OCI-LY1 (cell line): Measurements from ENCODE around the gene PHKG2.

Experiments
- H2AFZ ChIP-seq: fragments of 200-600 bp; sonication (generic), shearing (Covaris generic); 2 replicates; pipeline ENCODE4 v1.6.0; 2014; ENCODE audit warnings: antibody characterized with exemption, mild to moderate bottlenecking, low read length
- H3F3A ChIP-seq: fragments of 200-600 bp; sonication (generic), shearing (Covaris generic); 2 replicates; pipeline ENCODE4 v1.6.0; 2014; ENCODE audit warnings: mild to moderate bottlenecking, antibody characterized with exemption, low read length, moderate library complexity; ENCODE audit not compliant: insufficient read depth
- H3K27ac ChIP-seq: fragments of 200-600 bp; sonication (generic); 2 replicates; pipeline ENCODE4 v1.5.1; 2014; ENCODE audit warnings: low read length, mixed run types, mild to moderate bottlenecking, low read depth; ENCODE audit not compliant: poor library complexity, severe bottlenecking
- H3K27me3 ChIP-seq: fragments of 200-600 bp; sonication (generic); 2 replicates; pipeline ENCODE4 v1.6.0; 2014; ENCODE audit warnings: antibody characterized with exemption, mild to moderate bottlenecking, low read length, moderate library complexity; ENCODE audit not compliant: insufficient read depth
- H3K36me3 ChIP-seq: fragments of 200-600 bp; sonication (generic); 2 replicates; pipeline ENCODE4 v1.6.1; 2014; ENCODE audit warnings: mild to moderate bottlenecking, antibody characterized with exemption, low read length, moderate library complexity, mixed read lengths; ENCODE audit not compliant: insufficient read depth
- H3K4me1 ChIP-seq: fragments of 200-600 bp; sonication (generic); 2 replicates; pipeline ENCODE4 v1.5.1; 2014; ENCODE audit warnings: mild to moderate bottlenecking, low read length, moderate library complexity; ENCODE audit not compliant: insufficient read depth, severe bottlenecking
- H3K4me2 ChIP-seq: fragments of 200-600 bp; sonication (generic), shearing (Covaris generic); 2 replicates; pipeline ENCODE4 v1.6.1; 2014; ENCODE audit warnings: low read length
- H3K4me3 ChIP-seq: fragments of 200-600 bp; sonication (generic); 2 replicates; pipeline ENCODE4 v1.5.1; 2014; ENCODE audit warnings: low read length, low read depth, mild to moderate bottlenecking, mixed read lengths; ENCODE audit not compliant: poor library complexity, severe bottlenecking
- H3K79me2 ChIP-seq: fragments of 200-600 bp; shearing (Covaris generic); 2 replicates; pipeline ENCODE4 v1.6.1; 2016; ENCODE audit warnings: mixed run types, low read length, mixed read lengths; ENCODE audit not compliant: insufficient read depth
- H3K9ac ChIP-seq: fragments of 200-600 bp; sonication (generic), shearing (Covaris generic); 2 replicates; pipeline ENCODE4 v1.6.1; 2014; ENCODE audit warnings: mild to moderate bottlenecking, low read length, mixed read lengths
- H3K9me2 ChIP-seq: fragments of 200-600 bp; sonication (generic), shearing (Covaris generic); 2 replicates; pipeline ENCODE4 v1.6.1; 2014; ENCODE audit warnings: low read depth, mild to moderate bottlenecking, low read length, mixed read lengths
- H3K9me3 ChIP-seq: fragments of 200-600 bp; shearing (Covaris generic); 2 replicates; pipeline ENCODE4 v1.6.1; 2014; ENCODE audit warnings: low read length, mixed read lengths
- H4K20me1 ChIP-seq: fragments of 200-600 bp; sonication (generic), shearing (Covaris generic); 2 replicates; pipeline ENCODE4 v1.6.0; 2016; ENCODE audit warnings: mild to moderate bottlenecking, low read length; ENCODE audit not compliant: insufficient read depth
- CTCF ChIP-seq: fragments of 200-600 bp; sonication (generic), shearing (Covaris generic); IDR thresholded peaks from 2 replicates; pipeline ENCODE4 v1.5.1; 2017; ENCODE audit warnings: mild to moderate bottlenecking, antibody characterized with exemption, low read length, moderate library complexity, mixed read lengths
- EZH2 ChIP-seq: fragments of 200-600 bp; sonication (generic), shearing (Covaris generic); IDR thresholded peaks from 2 replicates; pipeline ENCODE4 v1.8.0; 2017; ENCODE audit warnings: borderline replicate concordance, mixed run types, mild to moderate bottlenecking, antibody characterized with exemption, low read length, moderate library complexity, mixed read lengths

Gene PHKG2

GRCh38 chr16:30750201-30750600 is 2.0 kb downstream of the PHKG2 start:
- no peaks in the 10 kb centered on the region for H3K9me3 ChIP-seq
- peaks cover 14% of the 10 kb centered on the region for H3K79me2 ChIP-seq
- H2AFZ ChIP-seq, result no peak overlapping the region
- H3K9me2 ChIP-seq, result no peaks in the 10 kb centered on the region
- no peaks in the 10 kb centered on the region for H3K27me3 ChIP-seq
- H3K9ac ChIP-seq, result no peak overlapping the region; the same call in 1 of the 2 replicates
- no peaks in the 10 kb centered on the region for H4K20me1 ChIP-seq
- no peak overlapping the region for H3K27ac ChIP-seq
- H3K36me3 ChIP-seq, result peaks cover 45% of the 10 kb centered on the region
- TF ChIP-seq CTCF (no peak), EZH2 (no peak)
- peaks cover 4% of the 10 kb centered on the region; the same call in 1 of the 2 replicates for H3F3A ChIP-seq
- peaks cover 17% of the 10 kb centered on the region for H3K4me1 ChIP-seq
- H3K4me2 ChIP-seq, result no peak overlapping the region
- H3K4me3 ChIP-seq, result no peak overlapping the region

DNA sequence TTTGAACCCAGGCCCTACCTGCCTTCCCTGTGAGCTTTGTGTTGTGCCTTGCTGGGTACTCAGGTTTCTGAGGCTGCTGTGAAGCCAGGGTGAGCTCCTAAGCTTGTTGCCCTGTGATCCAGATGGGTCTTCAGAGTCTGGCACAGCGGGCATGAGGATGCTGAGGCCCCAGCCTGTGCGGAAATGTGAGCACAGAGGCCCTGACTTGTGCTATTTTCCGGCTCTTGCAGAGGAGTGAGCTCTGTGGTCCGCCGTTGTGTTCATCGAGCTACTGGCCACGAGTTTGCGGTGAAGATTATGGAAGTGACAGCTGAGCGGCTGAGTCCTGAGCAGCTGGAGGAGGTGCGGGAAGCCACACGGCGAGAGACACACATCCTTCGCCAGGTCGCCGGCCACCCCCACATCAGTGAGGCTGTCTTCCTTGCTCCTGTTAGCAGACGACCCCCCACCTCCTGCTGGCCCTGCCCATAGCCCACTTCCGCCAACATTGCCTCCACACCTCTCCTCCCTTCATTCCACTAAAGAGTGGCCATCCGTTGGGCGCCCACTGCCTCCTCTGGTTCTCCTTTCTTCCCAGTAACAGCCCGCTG is 2.7 kb downstream of the PHKG2 start:
- H3K9me3 ChIP-seq, result no peaks in the 10 kb centered on the region
- H3K36me3 ChIP-seq, result peaks cover 46% of the 10 kb centered on the region
- no peak for TF ChIP-seq EZH2
- no peak for TF ChIP-seq CTCF
- H3K4me3 ChIP-seq, result no peak overlapping the region
- H3K4me1 ChIP-seq, result peaks cover 17% of the 10 kb centered on the region
- no peaks in the 10 kb centered on the region for H3K9me2 ChIP-seq
- no peaks in the 10 kb centered on the region for H4K20me1 ChIP-seq
- H3K9ac ChIP-seq, result no peak overlapping the region
- no peak overlapping the region for H2AFZ ChIP-seq
- H3K27ac ChIP-seq, result no peak overlapping the region
- peaks cover 4% of the 10 kb centered on the region; the same call in 1 of the 2 replicates for H3F3A ChIP-seq
- no peak overlapping the region for H3K4me2 ChIP-seq
- no peaks in the 10 kb centered on the region for H3K27me3 ChIP-seq
- H3K79me2 ChIP-seq, result peaks cover 14% of the 10 kb centered on the region

GRCh38 chr16:30753596-30753995 is 5.4 kb downstream of the PHKG2 start:
- H3K9me2 ChIP-seq, result no peaks in the 10 kb centered on the region
- H3K27ac ChIP-seq, result no peak overlapping the region
- peaks cover 63% of the 10 kb centered on the region for H3K36me3 ChIP-seq
- peaks cover 8% of the 10 kb centered on the region for H3K4me1 ChIP-seq
- H3K27me3 ChIP-seq, result no peaks in the 10 kb centered on the region
- no peak overlapping the region for H3K4me3 ChIP-seq
- no peak overlapping the region for H3K9ac ChIP-seq
- TF ChIP-seq CTCF (no peak), EZH2 (no peak)
- H4K20me1 ChIP-seq, result no peaks in the 10 kb centered on the region
- no peak overlapping the region for H2AFZ ChIP-seq
- H3K79me2 ChIP-seq, result peaks cover 12% of the 10 kb centered on the region
- no peaks in the 10 kb centered on the region for H3F3A ChIP-seq
- H3K4me2 ChIP-seq, result no peak overlapping the region
- no peaks in the 10 kb centered on the region for H3K9me3 ChIP-seq
